CD4-positive, alpha-beta T cell treated with Interleukin-15 for 4 hours (primary cell): ENCODE results near the gene GDF15.

Experiments used
- DNase-seq: peaks from one replicate; pipeline ENCODE4 v3.0.0-alpha.2; 2020; ENCODE audit warnings: low spot score

The GDF15 gene

GRCh38 chr19:18431351-18432197 is 45.6 kb downstream of the GDF15 start:
- no peak for DNase-seq

- DNase-seq = no peak
Observed at GRCh38 chr19:18432275-18433014, 46.5 kb downstream of the GDF15 start.

- DNase-seq = no peak
Observed at GRCh38 chr19:18433015-18433691, 47.2 kb downstream of the GDF15 start.

GRCh38 chr19:18433735-18434398 is 47.9 kb downstream of the GDF15 start:
- no peak for DNase-seq

GRCh38 chr19:18434411-18435175 is 48.6 kb downstream of the GDF15 start:
- no peak for DNase-seq

- DNase-seq = no peak
Observed at GRCh38 chr19:18435178-18435841, 49.4 kb downstream of the GDF15 start.

- no peak for DNase-seq
Observed at GRCh38 chr19:18435842-18436670, 50.1 kb downstream of the GDF15 start.

- peak; percentile 81 for DNase-seq
Observed at GRCh38 chr19:18436671-18437490, 50.9 kb downstream of the GDF15 start.

GRCh38 chr19:18437491-18438330 is 51.8 kb downstream of the GDF15 start, which contains the start of gene ISYNA1:
ISYNA1 (minus strand) TSS chr19:18438133; CDS start chr19:18437979, 154 bp downstream.
- DNase-seq = peak; percentile 43

GRCh38 chr19:18438331-18439024 is 52.5 kb downstream of the GDF15 start:
- no peak for DNase-seq
